ENCODE data around the gene APBA2.
A peak's percentile ranks its signal among the peaks of the same experiment; 100 is the strongest.

Gene APBA2

GRCh38 chr15:28986726-28987125 is 101.0 kb downstream of the APBA2 start:
- ATAC-seq, result no peak

DNA sequence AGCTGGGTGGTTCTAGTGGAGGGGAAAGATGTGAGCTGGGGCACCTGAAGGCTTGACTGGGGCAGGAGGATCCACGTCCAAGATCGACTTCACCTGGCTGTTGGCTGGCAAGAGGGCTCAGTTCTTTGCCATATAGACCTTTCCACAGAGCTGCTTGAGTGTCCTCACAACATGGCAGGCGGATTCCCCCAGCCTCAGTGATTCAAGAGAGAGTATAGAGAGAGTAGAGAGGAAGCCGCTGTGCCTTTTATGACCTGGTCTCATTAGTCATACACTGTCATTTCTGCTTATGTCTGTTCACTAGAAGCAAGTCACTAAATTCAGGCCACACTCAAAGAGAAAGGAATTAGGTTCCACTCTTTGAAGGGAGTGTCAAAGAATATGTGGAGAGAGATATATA is 101.6 kb downstream of the APBA2 start:
- ATAC-seq, result peak in 1 of 2 donors; percentile 61

- ATAC-seq, result peak in 1 of 2 donors; percentile 33
These were observed 103.6 kb downstream of the APBA2 start for GRCh38 chr15:28989239-28989830.

GRCh38 chr15:28989896-28990295 is 104.1 kb downstream of the APBA2 start:
- ATAC-seq, result no peak

GRCh38 chr15:28990390-28990789 is 104.6 kb downstream of the APBA2 start:
- ATAC-seq, result no peak

DNA sequence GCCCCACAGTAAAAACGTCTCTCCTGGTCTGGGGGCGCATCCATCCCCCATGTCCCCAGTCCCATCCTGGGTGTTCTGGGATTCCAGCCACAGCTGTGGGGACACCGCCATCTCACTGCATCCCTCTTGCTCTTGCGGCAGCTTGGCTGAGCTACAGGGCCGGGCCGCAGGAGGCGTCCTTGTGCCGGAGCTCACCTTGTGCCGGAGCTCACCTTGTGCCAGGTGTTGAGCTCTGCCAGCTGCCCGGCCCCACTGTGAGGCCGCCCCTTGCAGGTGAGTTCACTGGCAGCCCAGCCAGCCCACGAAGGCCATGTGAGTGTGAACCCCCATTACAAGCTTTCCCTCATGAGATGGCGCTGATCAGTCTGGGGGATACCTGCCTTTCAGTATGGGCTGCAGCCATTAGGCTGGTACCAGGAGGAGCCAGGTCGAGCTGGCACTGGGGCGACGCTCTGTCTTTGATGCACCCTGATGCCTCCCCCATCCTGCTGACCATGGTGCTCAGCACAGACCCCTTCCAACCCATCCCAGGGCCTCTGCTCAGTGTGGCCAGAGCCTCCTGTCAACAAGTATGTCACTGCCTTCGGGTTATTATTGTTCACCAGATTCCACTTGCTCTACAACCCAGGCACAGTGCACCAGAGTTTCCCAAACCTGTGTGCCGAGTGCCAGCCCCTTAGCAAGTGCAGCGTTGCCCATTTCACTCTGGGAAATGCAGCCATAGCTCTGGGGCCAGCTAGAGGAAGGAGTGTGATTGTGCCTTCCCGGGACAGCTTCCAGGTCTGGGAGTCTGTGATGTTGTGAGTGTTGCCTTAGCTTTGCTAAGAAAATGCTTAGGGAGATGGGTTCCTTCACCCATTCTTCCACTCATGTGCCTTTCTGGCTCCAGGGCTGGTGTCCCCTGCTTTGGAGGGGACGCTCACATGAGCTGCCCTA is 105.7 kb downstream of the APBA2 start:
- no peak for ATAC-seq

- ATAC-seq, result no peak
These were observed 106.6 kb downstream of the APBA2 start for GRCh38 chr15:28992336-28992864.

- no peak for ATAC-seq
These were observed 107.4 kb downstream of the APBA2 start for GRCh38 chr15:28993051-28993719.

DNA sequence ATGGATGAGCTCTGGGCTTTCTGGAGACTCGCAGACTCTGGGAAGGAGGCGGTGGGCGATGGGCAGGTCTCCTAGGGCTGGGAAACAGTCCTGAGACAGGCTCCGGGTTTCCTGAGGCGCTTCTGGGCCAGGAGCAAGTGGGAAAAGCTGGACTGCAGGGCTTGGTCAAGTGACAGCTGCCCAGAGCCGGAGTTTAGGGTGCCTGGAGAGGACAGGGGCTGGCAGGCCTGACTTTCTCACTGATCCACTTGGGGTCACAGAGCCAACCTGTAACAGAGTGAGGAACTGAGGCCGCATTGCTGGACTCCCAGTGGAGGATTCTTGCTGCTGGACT is 107.9 kb downstream of the APBA2 start:
- no peak for ATAC-seq

DNA sequence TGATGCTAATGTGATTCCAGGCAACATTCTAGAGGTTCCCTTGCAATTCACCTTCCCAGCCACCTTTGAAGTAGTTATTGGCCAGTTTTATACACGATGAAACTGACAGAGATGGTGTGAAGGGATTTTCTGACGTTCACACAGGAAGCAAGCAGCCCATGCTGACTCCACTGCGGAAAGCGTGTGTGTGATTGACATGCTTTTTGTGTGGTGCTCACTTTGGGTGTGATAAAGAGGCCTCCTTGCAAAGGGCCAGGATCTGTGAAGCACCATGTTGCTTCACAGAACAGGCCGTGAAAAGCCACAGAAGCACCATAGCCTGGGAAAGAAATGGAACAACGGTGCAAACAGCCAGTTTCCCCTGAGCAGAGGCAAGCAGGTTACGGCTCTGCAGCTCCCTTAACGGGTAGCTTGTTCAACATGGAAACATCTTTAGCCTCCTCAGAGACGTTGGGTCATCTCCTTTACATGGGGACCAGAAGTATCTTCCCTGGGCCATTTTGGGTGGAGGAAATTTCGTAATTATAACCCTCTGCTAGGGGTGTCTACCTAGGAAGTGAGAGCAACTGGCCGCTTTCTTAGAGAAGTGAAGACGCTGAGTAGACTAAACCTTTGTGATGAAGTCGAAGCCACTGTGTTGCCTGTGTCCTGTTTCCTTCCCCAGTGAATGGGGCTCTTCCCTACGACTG is 108.5 kb downstream of the APBA2 start:
- ATAC-seq, result peak in 1 of 2 donors; percentile 30

GRCh38 chr15:28994831-28995596 is 109.2 kb downstream of the APBA2 start:
- ATAC-seq, result no peak

DNA sequence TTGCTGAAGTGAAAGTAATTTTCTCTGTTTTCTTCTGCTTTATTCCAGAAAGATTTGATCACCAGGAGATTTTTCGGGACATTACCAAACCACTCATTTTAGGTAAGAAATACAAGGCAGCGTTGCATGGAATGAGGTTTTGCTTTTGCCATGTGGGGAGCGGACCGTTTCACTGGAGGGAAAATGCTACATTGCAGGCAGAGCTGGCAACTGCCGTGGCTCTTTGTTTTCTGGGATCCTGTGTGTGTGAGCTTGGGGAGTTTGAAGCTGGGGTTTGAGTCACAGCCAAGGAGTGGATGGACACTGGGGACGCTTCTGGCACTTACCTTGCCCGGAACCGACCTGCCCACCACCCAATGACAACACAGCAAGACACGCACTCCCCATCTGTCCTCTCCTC is 109.9 kb downstream of the APBA2 start:
- ATAC-seq, result no peak

DNA sequence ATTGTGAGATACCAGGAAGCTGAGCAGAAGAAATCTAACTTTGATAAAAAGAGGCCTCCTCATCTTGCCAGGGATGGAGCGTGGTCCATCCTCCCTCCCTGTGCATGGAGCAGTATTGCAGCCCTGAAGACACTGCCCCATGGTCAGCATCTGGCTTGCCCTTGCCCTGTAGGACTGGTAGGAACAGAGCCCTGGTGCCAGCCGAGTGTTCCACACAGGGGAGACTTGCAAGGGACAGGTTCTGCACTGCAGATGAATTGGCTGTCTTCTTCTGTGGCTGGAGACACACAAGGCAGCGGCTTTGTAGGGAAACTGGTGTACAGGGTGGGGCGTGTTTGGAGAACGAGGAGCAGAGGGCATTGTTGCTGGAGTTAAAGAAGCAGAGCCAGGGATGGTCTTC is 110.5 kb downstream of the APBA2 start:
- ATAC-seq, result no peak

GRCh38 chr15:28996953-28997352 is 111.2 kb downstream of the APBA2 start:
- ATAC-seq, result no peak

DNA sequence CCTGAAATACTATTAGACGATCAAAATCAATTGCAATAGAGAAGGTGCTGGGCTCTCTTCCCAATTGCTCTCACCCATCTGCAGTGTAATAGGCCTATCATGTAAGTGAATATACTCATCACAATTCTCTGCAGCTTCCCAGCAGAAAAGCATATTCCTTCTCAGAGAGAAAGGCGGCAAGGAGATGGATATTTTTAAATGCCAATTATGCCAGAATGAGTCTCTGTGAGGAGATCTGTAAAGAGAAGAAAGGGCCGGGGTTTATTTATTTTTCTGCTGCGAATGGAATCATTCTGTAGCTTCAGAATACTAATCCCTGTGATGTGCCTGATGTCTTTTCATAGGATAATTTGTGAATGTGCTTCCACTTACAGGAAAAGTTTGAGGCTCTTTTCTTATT is 112.0 kb downstream of the APBA2 start:
- no peak for ATAC-seq

GRCh38 chr15:28998511-28998910 is 112.7 kb downstream of the APBA2 start:
- ATAC-seq, result no peak

DNA sequence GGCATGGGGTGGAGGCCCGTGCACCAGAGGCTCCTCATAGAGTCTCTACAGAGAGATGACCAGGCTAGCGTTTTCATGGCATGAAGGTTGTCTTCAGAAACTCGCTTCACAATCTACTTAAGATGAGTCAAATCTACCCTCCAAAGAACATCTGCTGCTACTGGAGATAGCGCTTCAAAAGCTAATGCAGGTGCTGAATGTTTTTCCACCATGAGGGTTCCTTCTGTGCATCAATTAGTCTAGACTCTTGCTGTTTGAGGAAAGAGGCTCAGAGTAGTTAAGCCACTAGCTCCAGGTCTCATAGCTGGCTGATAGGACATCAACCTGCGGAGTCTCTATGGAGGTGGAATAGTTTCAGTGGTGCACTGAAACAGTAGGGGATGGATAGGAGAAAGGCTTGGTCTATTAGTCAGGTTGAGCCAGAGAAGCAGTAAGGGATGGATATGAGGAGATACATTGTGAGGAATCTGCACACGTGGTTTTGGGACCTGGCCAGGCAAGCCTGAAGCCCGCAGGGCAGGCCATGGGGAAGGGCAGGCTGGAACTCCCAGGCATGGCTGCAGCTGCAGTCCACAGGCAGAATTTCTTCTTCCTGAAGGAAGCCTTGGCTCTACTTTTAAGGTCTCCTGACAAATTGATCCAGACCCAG is 117.5 kb downstream of the APBA2 start:
- ATAC-seq, result no peak

GRCh38 chr15:29003840-29004233 is 118.1 kb downstream of the APBA2 start:
- no peak for ATAC-seq

DNA sequence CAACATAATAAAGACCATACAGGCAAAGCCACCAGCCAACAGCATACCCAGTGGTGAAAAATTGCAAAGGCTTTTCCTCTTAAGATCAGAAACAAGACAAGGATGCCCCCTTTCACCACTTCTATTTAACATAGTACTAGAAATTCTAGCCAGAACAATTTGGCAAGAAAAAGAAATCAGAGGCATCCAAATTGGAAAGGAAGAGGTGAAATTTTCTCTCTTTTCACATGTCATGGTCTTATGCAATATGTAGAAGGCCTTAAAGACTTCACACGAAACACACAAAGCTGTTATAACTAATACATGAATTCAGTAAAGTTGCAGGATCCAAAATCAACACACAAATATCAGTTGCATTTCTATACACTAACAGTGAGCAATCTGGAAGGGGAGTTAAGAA is 120.2 kb downstream of the APBA2 start:
- no peak for ATAC-seq

- no peak for ATAC-seq
These were observed 123.1 kb downstream of the APBA2 start for GRCh38 chr15:29008846-29009245.

DNA sequence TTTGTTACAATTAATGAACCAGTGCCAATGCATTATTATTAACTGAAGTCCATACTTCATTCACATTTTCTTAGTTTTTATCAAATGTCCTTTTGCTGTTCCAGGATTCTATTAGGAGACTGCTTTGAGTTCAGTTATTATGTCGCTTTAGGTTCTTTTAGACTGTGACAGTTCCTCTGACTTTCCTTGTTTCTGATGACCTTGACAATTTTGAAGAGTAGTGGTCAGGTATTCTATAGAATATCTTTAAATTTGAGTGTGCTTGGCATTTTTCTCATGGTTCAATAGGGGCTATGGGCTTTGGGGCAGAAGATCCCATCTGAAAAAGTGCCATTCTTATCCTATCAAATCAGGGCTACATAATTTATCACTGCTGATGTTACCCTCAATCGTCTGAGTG is 126.3 kb downstream of the APBA2 start:
- ATAC-seq, result no peak

- ATAC-seq, result no peak
These were observed 128.7 kb downstream of the APBA2 start for GRCh38 chr15:29014493-29014892.
